ENCODE measurements around the gene RCOR3. TPM values are rescaled to one million over a fixed set of nuclear protein-coding genes. Genes with fewer than 3 reads are reported as not detected.

The RCOR3 gene
- total RNA-seq, 5 donors from 2014 or later (not counting 1 experiment from before 2014, with no cell fraction given) = 58.2 to 72.4 (median 62.2) TPM

DNA sequence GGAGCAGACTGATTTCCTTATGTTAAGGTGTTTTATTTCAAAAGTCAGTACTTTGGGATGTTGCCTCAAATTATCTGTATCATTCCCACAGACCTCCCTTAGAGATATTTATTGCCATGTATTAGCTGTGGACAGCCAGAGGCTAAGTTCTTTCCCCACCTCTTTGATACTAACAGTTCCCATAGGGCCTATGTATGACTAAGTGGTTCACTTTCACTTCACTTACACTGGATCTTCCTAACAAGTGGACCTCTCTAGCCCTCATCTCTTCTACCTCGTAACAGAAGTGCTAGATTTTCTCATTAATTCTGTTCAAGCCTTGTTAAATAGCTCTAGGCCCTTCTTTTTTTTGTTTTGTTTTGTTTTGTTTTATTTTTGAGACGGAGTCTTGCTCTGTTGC, 73.7 kb downstream of the RCOR3 start:
- Histone ChIP-seq H3K36me3 (ENCODE audit: control insufficient read depth in 2 of 2, extremely low read depth in 1 of 2, insufficient read depth in 1 of 2, low read length in 1 of 2) (no peaks in the 10 kb centered on the region), H3K9me3 (no peaks in the 10 kb centered on the region), H3K4me3 (ENCODE audit: control insufficient read depth in 1 of 2, extremely low read depth in 1 of 2, low read length in 1 of 2) (no peak overlapping the region), H3K4me1 (ENCODE audit: control insufficient read depth in 1 of 2, extremely low read depth in 1 of 2, insufficient read depth in 2 of 2, low read length in 2 of 2) (peaks cover 53 to 93% of the 10 kb centered on the region in 2 experiments), H3K27ac (ENCODE audit: low read length) (peak overlapping the region; percentile 8), H3K27me3 (replicated peaks in 1 of 2; ENCODE audit: control insufficient read depth in 2 of 2, extremely low read depth in 1 of 2, insufficient read depth in 2 of 2, low read length in 1 of 2) (no peaks in the 10 kb centered on the region)
- Mint-ChIP-seq H3K27me3 (no peaks in the 10 kb centered on the region), H3K36me3 (no peaks in the 10 kb centered on the region), H3K27ac (peak overlapping the region; percentile 86 to 92), H3K4me1 (peaks cover 96 to 100% (median 97%) of the 10 kb centered on the region in 3 donors), H3K9me3 (no peaks in the 10 kb centered on the region), H3K4me3 (peak overlapping the region in 1 of 3 donors; percentile 31)
- ATAC-seq (replicated peaks in 1 of 4) (no peak), DNase-seq (no peak)
- CTCF ChIA-PET = interaction anchor here (1.0 to 1.2 kb wide), 4 partner anchors 9 to 148 kb away, joined by 3 to 4 read pairs (median 4); no protein-coding TSS in a partner anchor
- POLR2A ChIA-PET = interaction anchor here in 1 of 2 donors (0.5 to 0.6 kb wide), 2 partner anchors 85 to 210 kb away, joined by 3 read pairs; no protein-coding TSS in a partner anchor
- WGBS (ENCODE audit: insufficient coverage) = no CpG with 5 or more reads among the region's 2 CpGs

DNA sequence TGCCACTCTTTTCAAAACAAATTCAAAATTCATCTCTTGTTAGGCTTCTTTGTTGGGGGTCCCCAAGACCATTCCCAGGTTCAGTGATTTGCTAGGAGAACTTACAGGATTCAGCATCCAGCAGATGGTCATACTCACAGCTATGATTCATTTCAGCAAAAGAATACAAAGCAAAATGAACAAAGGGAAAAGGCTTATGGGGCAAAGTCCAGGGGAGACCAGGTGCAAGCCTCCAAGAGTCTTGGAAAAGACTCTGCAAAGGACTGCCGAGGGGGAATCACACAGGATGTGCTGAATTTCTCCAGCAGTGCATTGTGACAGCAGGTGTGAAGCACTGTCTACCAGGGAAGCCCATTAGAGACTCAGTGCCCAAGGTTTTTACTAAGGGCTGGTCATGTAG, 74.7 kb downstream of the RCOR3 start:
- Histone ChIP-seq H3K27me3 (replicated peaks in 1 of 2; ENCODE audit: control insufficient read depth in 2 of 2, extremely low read depth in 1 of 2, insufficient read depth in 2 of 2, low read length in 1 of 2) (no peaks in the 10 kb centered on the region), H3K9me3 (no peaks in the 10 kb centered on the region), H3K27ac (ENCODE audit: low read length) (peak overlapping the region; percentile 43), H3K4me1 (ENCODE audit: control insufficient read depth in 1 of 2, extremely low read depth in 1 of 2, insufficient read depth in 2 of 2, low read length in 2 of 2) (peaks cover 49 to 93% of the 10 kb centered on the region in 2 experiments), H3K36me3 (ENCODE audit: control insufficient read depth in 2 of 2, extremely low read depth in 1 of 2, insufficient read depth in 1 of 2, low read length in 1 of 2) (peaks cover 0 to 1% of the 10 kb centered on the region in 2 donors), H3K4me3 (ENCODE audit: control insufficient read depth in 1 of 2, extremely low read depth in 1 of 2, low read length in 1 of 2) (no peak overlapping the region)
- WGBS (ENCODE audit: insufficient coverage) = 82% methylated on average over 1 of the region's 1 CpG
- Mint-ChIP-seq H3K27me3 (no peaks in the 10 kb centered on the region), H3K4me3 (peak overlapping the region in 1 of 3 donors; percentile 76), H3K27ac (peak overlapping the region; percentile 90 to 92), H3K36me3 (peaks cover under 1% of the 10 kb centered on the region), H3K4me1 (peaks cover 96 to 100% (median 97%) of the 10 kb centered on the region in 3 donors), H3K9me3 (no peaks in the 10 kb centered on the region)
- no peak for ATAC-seq (replicated peaks in 1 of 4)
- ChIA-PET POLR2A (no interaction called here), CTCF (no interaction called here)
- DNase-seq = no peak

DNA sequence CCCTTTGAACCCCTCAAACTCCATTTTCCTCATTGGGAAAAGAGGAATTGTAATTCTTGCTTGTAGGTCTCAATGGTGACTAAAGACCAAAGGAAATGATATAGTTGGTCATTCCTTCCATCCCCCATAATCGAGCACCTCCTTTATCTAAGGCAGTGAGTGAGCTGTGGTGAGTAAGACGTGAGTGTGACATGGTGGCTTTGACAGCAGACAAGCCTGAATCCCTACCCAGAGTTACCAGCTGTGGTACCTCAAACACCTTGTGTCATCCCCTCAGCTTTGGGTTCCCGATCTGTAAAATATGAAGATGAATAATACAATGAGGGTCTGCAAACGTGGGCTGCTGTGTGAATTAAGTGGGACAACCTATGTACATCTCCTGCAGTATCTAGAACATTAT, 75.8 kb downstream of the RCOR3 start:
- Mint-ChIP-seq H3K4me1 (peaks cover 96 to 100% (median 97%) of the 10 kb centered on the region in 3 donors), H3K4me3 (peak overlapping the region; percentile 57 to 76 (median 61)), H3K27ac (peak overlapping the region; percentile 90 to 92), H3K9me3 (no peaks in the 10 kb centered on the region), H3K27me3 (no peaks in the 10 kb centered on the region), H3K36me3 (peaks cover 3% of the 10 kb centered on the region)
- peak overlapping the region; percentile 64 for H3K27ac ChIP-seq (ENCODE audit: low read length)
- no peaks in the 10 kb centered on the region for H3K27me3 ChIP-seq (replicated peaks in 1 of 2; ENCODE audit: control insufficient read depth in 2 of 2, extremely low read depth in 1 of 2, insufficient read depth in 2 of 2, low read length in 1 of 2)
- H3K4me3 ChIP-seq (ENCODE audit: control insufficient read depth in 1 of 2, extremely low read depth in 1 of 2, low read length in 1 of 2) = no peak overlapping the region
- H3K36me3 ChIP-seq (ENCODE audit: control insufficient read depth in 2 of 2, extremely low read depth in 1 of 2, insufficient read depth in 1 of 2, low read length in 1 of 2) = peaks cover 0 to 12% of the 10 kb centered on the region in 2 donors
- WGBS (ENCODE audit: insufficient coverage) = no CpG with 5 or more reads among the region's 4 CpGs
- ATAC-seq (replicated peaks in 1 of 4) = peak in 2 of 4 experiments; percentile 32 to 38
- ChIA-PET POLR2A (no interaction called here), CTCF (interaction anchor here in 1 of 2 donors (1.0 kb wide), 1 partner anchor 9 kb away, joined by 3 read pairs; no protein-coding TSS in a partner anchor)
- peaks cover 49 to 93% of the 10 kb centered on the region in 2 experiments for H3K4me1 ChIP-seq (ENCODE audit: control insufficient read depth in 1 of 2, extremely low read depth in 1 of 2, insufficient read depth in 2 of 2, low read length in 2 of 2)
- H3K9me3 ChIP-seq = no peaks in the 10 kb centered on the region
- peak in 1 of 35 experiments; percentile 10 for DNase-seq

DNA sequence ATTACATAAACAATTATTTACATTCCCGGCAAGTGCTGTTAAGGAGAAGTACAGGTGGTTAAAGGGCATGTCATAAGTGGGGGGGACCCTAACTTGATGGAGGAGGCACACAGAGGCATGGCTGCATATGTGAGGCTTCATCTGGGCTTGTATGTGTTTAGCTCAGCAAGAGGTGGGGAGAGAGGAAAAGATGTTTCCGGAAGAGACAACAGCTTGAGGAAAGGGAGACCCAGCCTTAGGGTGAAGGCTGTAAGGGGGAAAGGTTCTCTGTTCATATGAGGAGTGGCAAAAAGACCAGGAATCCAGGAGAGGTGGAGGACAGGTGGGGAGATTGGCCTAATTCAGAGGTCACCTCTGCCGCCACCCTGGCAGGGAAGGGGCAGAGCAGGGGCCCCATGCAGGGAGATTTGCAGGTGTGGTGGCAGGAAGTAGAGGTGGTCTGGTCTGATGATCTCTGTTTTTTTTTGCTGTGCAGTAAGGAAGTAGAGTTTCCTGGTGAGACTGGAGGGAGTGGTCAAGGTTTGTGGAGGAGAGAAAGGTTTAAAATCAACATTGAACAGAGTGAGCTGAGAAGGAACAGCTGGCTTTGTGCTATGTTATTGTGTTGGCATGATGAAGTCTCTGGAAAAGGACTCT, 76.5 kb downstream of the RCOR3 start:
- H3K36me3 Mint-ChIP-seq = peaks cover 4% of the 10 kb centered on the region
- ATAC-seq (replicated peaks in 1 of 4) (peak; percentile 72 to 82 (median 82)), DNase-seq (peak in 3 of 35 experiments; percentile 25 to 41 (median 30))
- H3K27me3 Mint-ChIP-seq = no peaks in the 10 kb centered on the region
- 11% methylated on average over 2 of the region's 3 CpGs for WGBS (ENCODE audit: insufficient coverage)
- Histone ChIP-seq H3K9me3 (no peaks in the 10 kb centered on the region), H3K4me3 (ENCODE audit: control insufficient read depth in 1 of 2, extremely low read depth in 1 of 2, low read length in 1 of 2) (peak overlapping the region; percentile 17 to 51), H3K27ac (ENCODE audit: low read length) (peak overlapping the region; percentile 64), H3K4me1 (ENCODE audit: control insufficient read depth in 1 of 2, extremely low read depth in 1 of 2, insufficient read depth in 2 of 2, low read length in 2 of 2) (peaks cover 43 to 92% of the 10 kb centered on the region in 2 experiments), H3K27me3 (replicated peaks in 1 of 2; ENCODE audit: control insufficient read depth in 2 of 2, extremely low read depth in 1 of 2, insufficient read depth in 2 of 2, low read length in 1 of 2) (no peaks in the 10 kb centered on the region), H3K36me3 (ENCODE audit: control insufficient read depth in 2 of 2, extremely low read depth in 1 of 2, insufficient read depth in 1 of 2, low read length in 1 of 2) (peaks cover 0 to 14% of the 10 kb centered on the region in 2 donors)
- ChIA-PET POLR2A (interaction anchor here in 1 of 2 donors (2.1 kb wide), 1 partner anchor 8 kb away, joined by 7 read pairs; no protein-coding TSS in a partner anchor), CTCF (interaction anchor here (0.7 to 1.0 kb wide), 3 partner anchors 8 to 141 kb away, joined by 3 read pairs; no protein-coding TSS in a partner anchor)
- peaks cover 95 to 100% (median 97%) of the 10 kb centered on the region in 3 donors for H3K4me1 Mint-ChIP-seq
- no peaks in the 10 kb centered on the region for H3K9me3 Mint-ChIP-seq
- peak overlapping the region; percentile 57 to 76 (median 61) for H3K4me3 Mint-ChIP-seq
- H3K27ac Mint-ChIP-seq = peak overlapping the region; percentile 90 to 92

- ATAC-seq (replicated peaks in 1 of 4) (peak in 1 of 4 experiments; percentile 14), DNase-seq (peak in 1 of 35 experiments; percentile 14)
- Mint-ChIP-seq H3K36me3 (peaks cover 6% of the 10 kb centered on the region), H3K4me3 (peak overlapping the region; percentile 57 to 76 (median 61)), H3K9me3 (no peaks in the 10 kb centered on the region), H3K27me3 (no peaks in the 10 kb centered on the region), H3K27ac (peak overlapping the region; percentile 90 to 92), H3K4me1 (peaks cover 95 to 100% (median 97%) of the 10 kb centered on the region in 3 donors)
- ChIA-PET CTCF (interaction anchor here (0.7 to 0.9 kb wide), 3 partner anchors 12 to 140 kb away, joined by 3 read pairs; no protein-coding TSS in a partner anchor), POLR2A (interaction anchor here in 1 of 2 donors (2.1 kb wide), 1 partner anchor 8 kb away, joined by 7 read pairs; no protein-coding TSS in a partner anchor)
- Histone ChIP-seq H3K36me3 (ENCODE audit: control insufficient read depth in 2 of 2, extremely low read depth in 1 of 2, insufficient read depth in 1 of 2, low read length in 1 of 2) (peaks cover 0 to 14% of the 10 kb centered on the region in 2 donors), H3K4me3 (ENCODE audit: control insufficient read depth in 1 of 2, extremely low read depth in 1 of 2, low read length in 1 of 2) (peak overlapping the region; percentile 17 to 44), H3K9me3 (no peaks in the 10 kb centered on the region), H3K4me1 (ENCODE audit: control insufficient read depth in 1 of 2, extremely low read depth in 1 of 2, insufficient read depth in 2 of 2, low read length in 2 of 2) (peaks cover 42 to 92% of the 10 kb centered on the region in 2 experiments), H3K27me3 (replicated peaks in 1 of 2; ENCODE audit: control insufficient read depth in 2 of 2, extremely low read depth in 1 of 2, insufficient read depth in 2 of 2, low read length in 1 of 2) (no peaks in the 10 kb centered on the region), H3K27ac (ENCODE audit: low read length) (peak overlapping the region; percentile 64)
- no CpG with 5 or more reads among the region's 3 CpGs for WGBS (ENCODE audit: insufficient coverage)
These were observed 77.0 kb downstream of the RCOR3 start for GRCh38 chr1:211336161-211336560.

DNA sequence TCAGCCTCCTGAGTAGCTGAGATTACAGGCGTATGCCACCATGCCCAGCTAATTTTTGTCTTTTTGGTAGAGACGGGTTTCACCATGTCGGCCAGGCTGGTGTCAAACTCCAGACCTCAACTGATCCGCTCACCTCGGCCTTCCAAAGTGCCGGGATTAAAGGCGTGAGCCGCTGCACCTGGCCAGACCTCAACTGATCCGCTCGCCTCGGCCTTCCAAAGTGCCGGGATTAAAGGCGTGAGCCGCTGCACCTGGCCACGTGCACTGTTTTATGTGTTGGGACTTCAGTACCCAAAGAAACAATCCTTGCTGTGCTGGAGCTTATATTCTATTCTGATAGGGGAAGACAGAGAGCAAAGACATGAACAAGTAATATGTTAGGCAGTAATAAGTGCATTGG, 77.6 kb downstream of the RCOR3 start:
- Histone ChIP-seq H3K27ac (ENCODE audit: low read length) (peak overlapping the region; percentile 64), H3K9me3 (no peaks in the 10 kb centered on the region), H3K4me3 (ENCODE audit: control insufficient read depth in 1 of 2, extremely low read depth in 1 of 2, low read length in 1 of 2) (no peak overlapping the region), H3K36me3 (ENCODE audit: control insufficient read depth in 2 of 2, extremely low read depth in 1 of 2, insufficient read depth in 1 of 2, low read length in 1 of 2) (peaks cover 0 to 14% of the 10 kb centered on the region in 2 donors), H3K27me3 (replicated peaks in 1 of 2; ENCODE audit: control insufficient read depth in 2 of 2, extremely low read depth in 1 of 2, insufficient read depth in 2 of 2, low read length in 1 of 2) (no peaks in the 10 kb centered on the region), H3K4me1 (ENCODE audit: control insufficient read depth in 1 of 2, extremely low read depth in 1 of 2, insufficient read depth in 2 of 2, low read length in 2 of 2) (peaks cover 42 to 91% of the 10 kb centered on the region in 2 experiments)
- Mint-ChIP-seq H3K4me3 (peak overlapping the region; percentile 41 to 76 (median 61)), H3K27me3 (no peaks in the 10 kb centered on the region), H3K9me3 (no peaks in the 10 kb centered on the region), H3K4me1 (peaks cover 97 to 100% (median 97%) of the 10 kb centered on the region in 3 donors), H3K27ac (peak overlapping the region; percentile 90 to 92), H3K36me3 (peaks cover 6% of the 10 kb centered on the region)
- CTCF ChIA-PET = interaction anchor here in 1 of 2 donors (0.8 to 1.0 kb wide), 3 partner anchors 12 to 14 kb away, joined by 3 to 4 read pairs (median 3); no protein-coding TSS in a partner anchor
- 97% methylated on average over 15 of the region's 15 CpGs for WGBS (ENCODE audit: insufficient coverage)
- DNase-seq = peak in 1 of 35 experiments; percentile 15
- no peak for ATAC-seq (replicated peaks in 1 of 4)
- POLR2A ChIA-PET = interaction anchor here in 1 of 2 donors (2.1 kb wide), 1 partner anchor 9 kb away, joined by 7 read pairs; no protein-coding TSS in a partner anchor

Measured in T-cell (primary cell).